HL-60 (cell line): ENCODE measurements around the gene ZNF629.

Experiments
- DNase-seq, 2 experiments: peaks; one replicate each; pipeline ENCODE4 v3.0.0-alpha.2; 2010 to 2020; ENCODE audit warnings: low read depth in 1 of 2, low spot score in 1 of 2
- H3K27ac ChIP-seq: fragments of 250-450 bp; sonication (Bioruptor Pico); replicated peaks from 2 replicates; pipeline ENCODE4 v1.5.1; 2020; ENCODE audit warnings: mild to moderate bottlenecking, moderate library complexity
- H3K27me3 ChIP-seq: fragments of 250-450 bp; sonication (Bioruptor Pico); 2 replicates; pipeline ENCODE4 v1.5.1; 2021; ENCODE audit warnings: mild to moderate bottlenecking, moderate library complexity; ENCODE audit not compliant: insufficient read depth, poor library complexity, severe bottlenecking
- H3K4me3 ChIP-seq: replicated peaks from 2 replicates; pipeline ENCODE4 v1.5.1; 2011; ENCODE audit warnings: mild to moderate bottlenecking, control low read depth, low read length; ENCODE audit not compliant: insufficient read depth
- CTCF ChIP-seq: IDR thresholded peaks from one replicate; pipeline ENCODE4 v1.5.1; 2011; ENCODE audit warnings: low read length, control low read depth, inconsistent platforms; ENCODE audit not compliant: insufficient read depth
- GABPA ChIP-seq: IDR thresholded peaks from 2 replicates; pipeline ENCODE4 v1.6.1; 2012; ENCODE audit warnings: low read depth
- POLR2AphosphoS5 ChIP-seq: IDR thresholded peaks from 2 replicates; pipeline ENCODE4 v1.6.1; 2012; ENCODE audit warnings: low read depth
- SPI1 ChIP-seq: IDR thresholded peaks from 2 replicates; pipeline ENCODE4 v1.6.1; 2012; ENCODE audit warnings: low read depth, mild to moderate bottlenecking, borderline replicate concordance
- TF ChIP-seq, protein P1 (sequence below): IDR thresholded peaks from 2 replicates; pipeline ENCODE4 v1.6.1; 2012; ENCODE audit warnings: low read depth; ENCODE audit not compliant: insufficient replicate concordance

ZNF629 gene

GRCh38 chr16:30760001-30760559 lies 26.9 kb downstream of the ZNF629 start:
- TF ChIP-seq, protein P1, sequence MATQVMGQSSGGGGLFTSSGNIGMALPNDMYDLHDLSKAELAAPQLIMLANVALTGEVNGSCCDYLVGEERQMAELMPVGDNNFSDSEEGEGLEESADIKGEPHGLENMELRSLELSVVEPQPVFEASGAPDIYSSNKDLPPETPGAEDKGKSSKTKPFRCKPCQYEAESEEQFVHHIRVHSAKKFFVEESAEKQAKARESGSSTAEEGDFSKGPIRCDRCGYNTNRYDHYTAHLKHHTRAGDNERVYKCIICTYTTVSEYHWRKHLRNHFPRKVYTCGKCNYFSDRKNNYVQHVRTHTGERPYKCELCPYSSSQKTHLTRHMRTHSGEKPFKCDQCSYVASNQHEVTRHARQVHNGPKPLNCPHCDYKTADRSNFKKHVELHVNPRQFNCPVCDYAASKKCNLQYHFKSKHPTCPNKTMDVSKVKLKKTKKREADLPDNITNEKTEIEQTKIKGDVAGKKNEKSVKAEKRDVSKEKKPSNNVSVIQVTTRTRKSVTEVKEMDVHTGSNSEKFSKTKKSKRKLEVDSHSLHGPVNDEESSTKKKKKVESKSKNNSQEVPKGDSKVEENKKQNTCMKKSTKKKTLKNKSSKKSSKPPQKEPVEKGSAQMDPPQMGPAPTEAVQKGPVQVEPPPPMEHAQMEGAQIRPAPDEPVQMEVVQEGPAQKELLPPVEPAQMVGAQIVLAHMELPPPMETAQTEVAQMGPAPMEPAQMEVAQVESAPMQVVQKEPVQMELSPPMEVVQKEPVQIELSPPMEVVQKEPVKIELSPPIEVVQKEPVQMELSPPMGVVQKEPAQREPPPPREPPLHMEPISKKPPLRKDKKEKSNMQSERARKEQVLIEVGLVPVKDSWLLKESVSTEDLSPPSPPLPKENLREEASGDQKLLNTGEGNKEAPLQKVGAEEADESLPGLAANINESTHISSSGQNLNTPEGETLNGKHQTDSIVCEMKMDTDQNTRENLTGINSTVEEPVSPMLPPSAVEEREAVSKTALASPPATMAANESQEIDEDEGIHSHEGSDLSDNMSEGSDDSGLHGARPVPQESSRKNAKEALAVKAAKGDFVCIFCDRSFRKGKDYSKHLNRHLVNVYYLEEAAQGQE = no peak
- TF ChIP-seq SPI1 = no peak
- TF ChIP-seq POLR2AphosphoS5 = 0 out of 2 replicates have a peak, but pooled peaks have one; percentile 7
- TF ChIP-seq GABPA = no peak
- no peak for TF ChIP-seq CTCF

DNA sequence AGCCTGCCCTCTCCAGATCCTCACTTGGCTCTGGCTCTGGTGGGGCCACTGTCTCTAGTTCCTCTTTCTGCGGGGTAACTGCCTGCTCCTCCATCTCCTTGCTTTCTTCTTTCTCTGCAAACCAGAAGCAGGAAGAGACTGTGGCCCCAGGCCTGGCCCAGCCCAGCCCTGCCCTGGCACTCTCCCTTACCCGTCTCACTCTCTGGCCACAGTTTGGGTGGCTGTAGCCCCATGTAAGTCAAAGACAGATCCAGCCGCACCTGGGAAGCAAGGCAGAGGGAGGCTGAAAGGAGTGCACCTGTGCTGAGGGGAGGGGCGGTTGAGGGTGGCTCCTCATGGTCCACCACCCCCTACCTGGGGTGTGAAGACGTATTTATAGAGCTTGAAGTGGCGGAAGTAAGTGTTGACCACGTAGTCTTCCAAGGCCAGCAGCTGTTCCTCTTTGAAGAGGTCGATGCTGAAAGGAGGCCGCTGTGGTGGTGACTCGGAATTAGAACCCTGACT lies 28.0 kb downstream of the ZNF629 start:
- TF ChIP-seq CTCF (no peak), SPI1 (peak; percentile 82; the same call in 1 of the 2 replicates), POLR2AphosphoS5 (peak; percentile 87), GABPA (no peak; the same call in 1 of the 2 replicates)
- TF ChIP-seq, protein P1 = peak; percentile 27
- peak overlapping the region; percentile 96 for H3K27ac ChIP-seq
- no peaks in the 10 kb centered on the region for H3K27me3 ChIP-seq
- H3K4me3 ChIP-seq = no peak overlapping the region
- peak; percentile 54 to 94 for DNase-seq

More at GRCh38 chr16:30760001-30760559, 26.9 kb downstream of the ZNF629 start:
- Histone ChIP-seq H3K4me3 (peak overlapping the region; percentile 89), H3K27ac (peak overlapping the region; percentile 96), H3K27me3 (no peaks in the 10 kb centered on the region)
- peak in 1 of 2 experiments; percentile 65 for DNase-seq

DNA sequence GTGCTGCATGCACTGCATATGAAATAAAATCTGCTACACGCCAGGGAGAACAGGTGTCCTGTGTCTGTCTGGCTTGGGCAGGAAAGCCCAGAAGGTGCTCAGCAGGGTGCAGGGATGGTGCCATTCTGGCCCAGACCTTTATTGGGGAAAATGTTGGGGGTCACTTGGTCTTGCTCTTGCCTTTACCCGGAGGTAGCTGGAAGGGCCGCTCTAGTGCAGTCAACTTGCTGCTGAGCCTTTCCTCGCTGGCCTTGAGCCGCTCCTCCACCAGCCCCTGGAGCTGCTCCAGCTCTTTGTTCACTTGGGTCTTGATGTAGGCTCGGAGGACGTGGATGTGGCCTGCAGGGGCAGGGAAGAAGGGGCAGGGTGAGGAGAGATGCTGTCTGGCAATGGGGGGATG lies 29.7 kb downstream of the ZNF629 start:
- no peak for DNase-seq
- H3K4me3 ChIP-seq = no peak overlapping the region
- H3K27me3 ChIP-seq = no peaks in the 10 kb centered on the region
- peak overlapping the region; percentile 36 for H3K27ac ChIP-seq
- TF ChIP-seq, protein P1 = no peak
- no peak for TF ChIP-seq SPI1
- TF ChIP-seq POLR2AphosphoS5 = no peak; the same call in 1 of the 2 replicates
- no peak for TF ChIP-seq GABPA
- no peak for TF ChIP-seq CTCF
